OCI-LY7 (cell line): ENCODE data around the gene OSCP1. TPM values are rescaled to one million over a fixed set of nuclear protein-coding genes. Genes with fewer than 3 reads are reported as not detected.

Experiments used
- BruUV-seq: library from RNA; stranded (reverse); fragments of 400-500 nt; replicated peaks from 2 replicates; lab custom pipeline; 2021; lab: Mats Ljungman, UMichigan
- CTCF ChIA-PET: fragments of 300-600 bp; sonication (Branson Sonifier 250); formaldehyde crosslinking; loops from one replicate; lab custom pipeline; 2022; ENCODE audit warnings: antibody characterized with exemption; ENCODE audit not compliant: unreplicated experiment; lab: Charles Lee
- POLR2A ChIA-PET: fragments of 300-600 bp; sonication (Branson Sonifier 250); formaldehyde crosslinking; loops from one replicate; lab custom pipeline; 2022; ENCODE audit warnings: antibody characterized with exemption; lab: Charles Lee
- DNase-seq: peaks from one replicate; pipeline ENCODE4 v3.0.0-alpha.2; 2015; ENCODE audit warnings: low spot score
- H2AFZ ChIP-seq: fragments of 200-600 bp; sonication (generic), shearing (Covaris generic); 2 replicates; pipeline ENCODE4 v1.6.1; 2014; ENCODE audit warnings: mild to moderate bottlenecking, antibody characterized with exemption, low read length, moderate library complexity
- H3K27ac ChIP-seq: fragments of 200-600 bp; sonication (generic); 2 replicates; pipeline ENCODE4 v1.5.1; 2014; ENCODE audit warnings: mixed run types, low read depth, mild to moderate bottlenecking, moderate library complexity, low read length, inconsistent platforms; ENCODE audit not compliant: poor library complexity, severe bottlenecking
- H3K36me3 ChIP-seq: fragments of 200-600 bp; sonication (generic); 2 replicates; pipeline ENCODE4 v1.6.1; 2014; ENCODE audit warnings: mild to moderate bottlenecking, antibody characterized with exemption, low read length, moderate library complexity, mixed read lengths; ENCODE audit not compliant: insufficient read depth
- H3K4me1 ChIP-seq: fragments of 200-600 bp; sonication (generic); 2 replicates; pipeline ENCODE4 v1.5.1; 2014; ENCODE audit warnings: mild to moderate bottlenecking, low read length; ENCODE audit not compliant: insufficient read depth, poor library complexity, severe bottlenecking
- H3K4me2 ChIP-seq: fragments of 200-600 bp; sonication (generic); 2 replicates; pipeline ENCODE4 v1.6.1; 2014; ENCODE audit warnings: mild to moderate bottlenecking, low read length
- H3K4me3 ChIP-seq: fragments of 200-600 bp; sonication (generic); 2 replicates; pipeline ENCODE4 v1.5.1; 2014; ENCODE audit warnings: mild to moderate bottlenecking, low read depth, low read length; ENCODE audit not compliant: poor library complexity, severe bottlenecking
- H3K79me2 ChIP-seq: fragments of 200-600 bp; sonication (generic); 2 replicates; pipeline ENCODE4 v1.6.1; 2016; ENCODE audit warnings: low read depth, mild to moderate bottlenecking, low read length, moderate library complexity, mixed read lengths; ENCODE audit not compliant: insufficient read depth
- H3K9me2 ChIP-seq: fragments of 200-600 bp; sonication (generic); 2 replicates; pipeline ENCODE4 v1.6.1; 2016; ENCODE audit warnings: mild to moderate bottlenecking, low read length, mixed read lengths; ENCODE audit not compliant: insufficient read depth
- H3K9me3 ChIP-seq: fragments of 200-600 bp; sonication (generic); 2 replicates; pipeline ENCODE4 v1.6.1; 2014; ENCODE audit warnings: mild to moderate bottlenecking, mixed run types, low read length, mixed read lengths
- H4K20me1 ChIP-seq: fragments of 200-600 bp; sonication (generic); 2 replicates; pipeline ENCODE4 v1.6.1; 2014; ENCODE audit warnings: mild to moderate bottlenecking, antibody characterized with exemption, low read length, moderate library complexity, mixed read lengths; ENCODE audit not compliant: insufficient read depth
- EZH2phosphoT487 ChIP-seq: fragments of 200-600 bp; sonication (generic); IDR thresholded peaks from 2 replicates; pipeline ENCODE4 v1.6.1; 2018; ENCODE audit warnings: low read depth, borderline replicate concordance, mild to moderate bottlenecking, mixed run types, antibody characterized with exemption, low read length, moderate library complexity, mixed read lengths
- intact Hi-C: fragments of 100-400 bp; cut with micrococcal nuclease; formaldehyde crosslinking; loops from one replicate; pipeline ENCODE4 v1.10.0; 2022; ENCODE audit not compliant: unreplicated experiment
- total RNA-seq, 2 experiments: library from RNA; depleted of rRNA in 1 of 2; stranded (reverse); fragments of >200 nt in 1 of 2; shearing (Covaris generic) in 1 of 2; gene quantifications; 2 replicates each; pipeline ENCODE4 v1.2.3, GENCODE V29; 2014 to 2022
- TF ChIP-seq, protein P1 (sequence below): fragments of 200-600 bp; sonication (generic); conservative IDR thresholded peaks from 2 replicates; pipeline ENCODE4 v1.5.1; 2014; ENCODE audit warnings: mild to moderate bottlenecking, antibody characterized with exemption, low read length, moderate library complexity, mixed read lengths

The OSCP1 gene
- total RNA-seq, 2 experiments from 2014 or later: 0.82 to 3.5 TPM

DNA sequence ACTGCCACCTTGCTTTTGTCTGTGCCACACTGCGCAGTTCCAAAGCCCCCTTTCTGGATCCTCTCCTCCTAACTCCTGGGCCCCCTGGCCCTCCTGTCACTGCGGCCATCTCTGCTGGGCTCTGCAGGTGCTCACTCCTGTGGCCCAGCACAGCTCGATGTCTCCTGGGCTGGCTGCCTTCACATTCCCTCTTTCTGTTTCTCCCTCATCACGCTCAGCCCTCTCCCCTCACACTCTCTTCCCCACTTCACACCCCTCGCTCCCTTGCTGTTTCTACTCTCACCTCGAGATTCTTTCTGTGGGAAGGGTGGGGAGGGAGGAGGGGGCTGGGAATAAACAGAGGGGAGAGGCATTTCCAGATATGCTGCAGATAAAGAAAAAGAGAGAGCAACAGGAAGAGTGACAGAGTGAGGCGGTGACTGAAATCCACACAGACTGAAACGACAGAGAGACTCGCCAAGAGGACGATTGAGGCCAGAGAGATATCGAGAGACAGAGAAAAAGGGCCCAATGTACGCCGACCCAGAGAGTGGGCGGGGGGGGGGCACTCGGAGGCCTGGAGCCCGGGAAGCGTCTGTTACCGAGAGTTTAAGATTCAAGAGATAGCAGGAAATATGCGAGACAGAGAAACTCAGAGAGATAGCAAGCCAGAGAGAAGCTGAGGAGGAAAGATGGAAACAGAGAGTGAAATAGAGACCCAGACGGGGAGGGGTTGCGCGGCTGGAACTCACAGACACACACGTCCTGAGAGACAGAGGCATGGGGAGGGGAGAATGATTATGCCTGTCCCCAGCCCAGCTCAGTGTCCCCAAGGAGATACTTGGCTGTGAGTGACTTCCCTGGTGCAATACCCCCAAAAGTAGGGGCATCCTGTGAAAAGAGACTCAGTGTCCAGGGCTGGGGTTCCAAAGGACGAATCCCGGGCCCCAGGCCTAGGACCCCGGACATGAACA, 31.8 kb upstream of the OSCP1 start:
- Histone ChIP-seq H3K9me2 (no peaks in the 10 kb centered on the region), H3K4me2 (no peak overlapping the region), H3K4me1 (peaks cover 14% of the 10 kb centered on the region), H3K79me2 (no peaks in the 10 kb centered on the region), H3K4me3 (no peak overlapping the region), H2AFZ (no peak overlapping the region), H3K27ac (no peak overlapping the region), H3K9me3 (no peaks in the 10 kb centered on the region), H4K20me1 (no peaks in the 10 kb centered on the region), H3K36me3 (no peaks in the 10 kb centered on the region)
- DNase-seq: no peak
- ChIA-PET CTCF (no interaction called here), POLR2A (interaction anchor here (0.6 kb wide), 1 partner anchor 1374 kb away, joined by 5 read pairs; no protein-coding TSS in a partner anchor)
- TF ChIP-seq, protein P1, sequence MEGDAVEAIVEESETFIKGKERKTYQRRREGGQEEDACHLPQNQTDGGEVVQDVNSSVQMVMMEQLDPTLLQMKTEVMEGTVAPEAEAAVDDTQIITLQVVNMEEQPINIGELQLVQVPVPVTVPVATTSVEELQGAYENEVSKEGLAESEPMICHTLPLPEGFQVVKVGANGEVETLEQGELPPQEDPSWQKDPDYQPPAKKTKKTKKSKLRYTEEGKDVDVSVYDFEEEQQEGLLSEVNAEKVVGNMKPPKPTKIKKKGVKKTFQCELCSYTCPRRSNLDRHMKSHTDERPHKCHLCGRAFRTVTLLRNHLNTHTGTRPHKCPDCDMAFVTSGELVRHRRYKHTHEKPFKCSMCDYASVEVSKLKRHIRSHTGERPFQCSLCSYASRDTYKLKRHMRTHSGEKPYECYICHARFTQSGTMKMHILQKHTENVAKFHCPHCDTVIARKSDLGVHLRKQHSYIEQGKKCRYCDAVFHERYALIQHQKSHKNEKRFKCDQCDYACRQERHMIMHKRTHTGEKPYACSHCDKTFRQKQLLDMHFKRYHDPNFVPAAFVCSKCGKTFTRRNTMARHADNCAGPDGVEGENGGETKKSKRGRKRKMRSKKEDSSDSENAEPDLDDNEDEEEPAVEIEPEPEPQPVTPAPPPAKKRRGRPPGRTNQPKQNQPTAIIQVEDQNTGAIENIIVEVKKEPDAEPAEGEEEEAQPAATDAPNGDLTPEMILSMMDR: no peak
- no peak for TF ChIP-seq EZH2phosphoT487
- no TSS peak for BruUV-seq
- intact Hi-C loops: no loop called here

DNA sequence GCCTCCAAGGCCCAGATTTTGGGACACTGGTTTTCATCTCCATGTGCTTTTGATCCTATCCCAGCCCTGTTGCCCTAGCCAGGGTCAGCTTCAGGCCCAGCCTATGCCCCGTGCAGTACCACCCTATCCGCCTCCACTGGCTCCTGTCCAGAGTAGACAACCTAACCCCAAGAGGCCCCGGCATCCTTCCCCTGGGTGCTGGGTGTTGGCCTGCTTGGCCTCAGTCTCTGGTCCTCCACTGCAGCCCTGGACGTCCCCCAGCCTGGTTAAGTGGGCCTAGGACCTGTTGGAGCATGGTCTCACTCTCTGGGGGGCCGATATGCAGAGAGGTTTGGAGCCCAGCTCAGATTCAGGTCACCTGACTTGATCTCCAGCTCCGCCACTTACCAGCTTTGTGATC, 30.8 kb upstream of the OSCP1 start:
- H3K79me2 ChIP-seq: no peaks in the 10 kb centered on the region
- H3K4me2 ChIP-seq: no peak overlapping the region
- H3K4me3 ChIP-seq: no peak overlapping the region
- no peaks in the 10 kb centered on the region for H3K9me3 ChIP-seq
- TF ChIP-seq, protein P1: no peak
- no peak for TF ChIP-seq EZH2phosphoT487
- BruUV-seq: no TSS peak
- no peak overlapping the region for H3K27ac ChIP-seq
- H3K36me3 ChIP-seq: no peaks in the 10 kb centered on the region
- ChIA-PET CTCF (no interaction called here), POLR2A (interaction anchor here (0.6 kb wide), 1 partner anchor 184 kb away, joined by 3 read pairs; no protein-coding TSS in a partner anchor)
- no peaks in the 10 kb centered on the region for H4K20me1 ChIP-seq
- H3K4me1 ChIP-seq: peaks cover 4% of the 10 kb centered on the region
- DNase-seq: no peak
- intact Hi-C loops: no loop called here
- H2AFZ ChIP-seq: no peak overlapping the region
- H3K9me2 ChIP-seq: no peaks in the 10 kb centered on the region

DNA sequence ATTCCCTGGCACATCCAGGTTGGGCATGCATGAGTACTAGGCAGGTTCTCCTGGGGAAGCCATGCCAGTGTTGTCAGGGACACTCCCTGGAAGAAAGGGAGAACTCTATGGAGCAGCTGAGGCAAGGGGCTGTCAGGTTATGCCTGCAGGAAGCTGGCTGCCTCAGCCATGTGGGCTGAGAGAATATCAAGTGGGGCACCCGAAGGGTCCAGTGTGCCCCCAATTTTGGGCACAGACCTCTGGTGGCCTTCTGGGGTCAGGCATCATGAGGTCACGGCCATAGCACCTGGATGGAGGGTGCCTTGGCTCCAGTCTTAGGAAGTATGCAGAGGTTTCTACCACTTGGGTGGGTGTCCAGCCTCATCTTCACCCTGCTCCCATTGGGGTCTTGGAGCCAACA, 29.9 kb upstream of the OSCP1 start:
- H2AFZ ChIP-seq: no peak overlapping the region
- no peaks in the 10 kb centered on the region for H3K79me2 ChIP-seq
- POLR2A ChIA-PET: interaction anchor here (1.6 kb wide), 1 partner anchor 8 kb away, joined by 3 read pairs; no protein-coding TSS in a partner anchor
- intact Hi-C loops: no loop called here
- CTCF ChIA-PET: no interaction called here
- H3K4me3 ChIP-seq: no peak overlapping the region
- BruUV-seq: no TSS peak
- H3K9me3 ChIP-seq: no peaks in the 10 kb centered on the region
- no peaks in the 10 kb centered on the region for H4K20me1 ChIP-seq
- H3K4me2 ChIP-seq: no peak overlapping the region
- TF ChIP-seq EZH2phosphoT487: no peak
- TF ChIP-seq, protein P1: no peak
- H3K27ac ChIP-seq: no peak overlapping the region
- H3K4me1 ChIP-seq: no peaks in the 10 kb centered on the region
- H3K9me2 ChIP-seq: no peaks in the 10 kb centered on the region
- no peaks in the 10 kb centered on the region for H3K36me3 ChIP-seq
- no peak for DNase-seq
